Measurements from ENCODE around the gene LSM4.
A peak's percentile ranks its signal among the peaks of the same experiment; 100 is the strongest.

Gene LSM4

DNA sequence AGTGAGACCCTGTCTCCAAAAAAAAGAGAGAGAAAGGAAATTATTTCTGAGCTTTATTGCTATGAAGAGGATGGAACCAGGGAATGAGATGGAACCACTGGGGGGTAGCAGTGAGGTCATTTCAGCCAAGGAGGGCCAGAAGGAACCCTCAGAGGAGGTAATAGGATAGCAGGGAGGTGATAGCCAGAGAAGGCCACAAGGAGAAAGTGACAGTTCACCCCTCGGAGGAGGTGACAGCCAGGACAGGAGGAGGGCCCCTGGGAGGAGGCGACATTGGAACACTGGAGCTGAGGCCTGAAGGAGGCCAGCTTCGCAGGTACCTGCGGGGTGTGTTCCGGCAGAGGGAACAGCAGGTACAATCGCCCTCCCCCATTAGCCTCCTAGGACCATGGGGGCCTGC is 16.8 kb upstream of the LSM4 start:
- H3K9me3 ChIP-seq, result no peaks in the 10 kb centered on the region
- no peak for DNase-seq
- peak overlapping the region; percentile 69 to 80 for H3K4me3 ChIP-seq
- H3K36me3 ChIP-seq, result peaks cover 0 to 10% (median 0%) of the 10 kb centered on the region in 3 donors
- TF ChIP-seq, protein P1, sequence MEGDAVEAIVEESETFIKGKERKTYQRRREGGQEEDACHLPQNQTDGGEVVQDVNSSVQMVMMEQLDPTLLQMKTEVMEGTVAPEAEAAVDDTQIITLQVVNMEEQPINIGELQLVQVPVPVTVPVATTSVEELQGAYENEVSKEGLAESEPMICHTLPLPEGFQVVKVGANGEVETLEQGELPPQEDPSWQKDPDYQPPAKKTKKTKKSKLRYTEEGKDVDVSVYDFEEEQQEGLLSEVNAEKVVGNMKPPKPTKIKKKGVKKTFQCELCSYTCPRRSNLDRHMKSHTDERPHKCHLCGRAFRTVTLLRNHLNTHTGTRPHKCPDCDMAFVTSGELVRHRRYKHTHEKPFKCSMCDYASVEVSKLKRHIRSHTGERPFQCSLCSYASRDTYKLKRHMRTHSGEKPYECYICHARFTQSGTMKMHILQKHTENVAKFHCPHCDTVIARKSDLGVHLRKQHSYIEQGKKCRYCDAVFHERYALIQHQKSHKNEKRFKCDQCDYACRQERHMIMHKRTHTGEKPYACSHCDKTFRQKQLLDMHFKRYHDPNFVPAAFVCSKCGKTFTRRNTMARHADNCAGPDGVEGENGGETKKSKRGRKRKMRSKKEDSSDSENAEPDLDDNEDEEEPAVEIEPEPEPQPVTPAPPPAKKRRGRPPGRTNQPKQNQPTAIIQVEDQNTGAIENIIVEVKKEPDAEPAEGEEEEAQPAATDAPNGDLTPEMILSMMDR (IDR thresholded peaks at IDR 0.05), result no peak
- H3K27me3 ChIP-seq, result peaks cover 0 to 8% of the 10 kb centered on the region in 2 donors
- intact Hi-C loops (cut with DNase I; ENCODE audit: low total_unique reads), result no loop called here
- H3K27ac ChIP-seq, result no peak overlapping the region
- H3K4me1 ChIP-seq, result peaks cover 0 to 20% (median 13%) of the 10 kb centered on the region in 4 donors

GRCh38 chr19:18338541-18338940 is 15.7 kb upstream of the LSM4 start:
- intact Hi-C loops (cut with DNase I; ENCODE audit: low total_unique reads), result no loop called here
- Histone ChIP-seq H3K9me3 (no peaks in the 10 kb centered on the region), H3K36me3 (peaks cover 0 to 4% (median 0%) of the 10 kb centered on the region in 3 donors), H3K27me3 (peaks cover 0 to 8% of the 10 kb centered on the region in 2 donors), H3K4me1 (peaks cover 0 to 20% (median 13%) of the 10 kb centered on the region in 4 donors), H3K4me3 (no peak overlapping the region), H3K27ac (no peak overlapping the region)
- DNase-seq, result no peak
- TF ChIP-seq, protein P1 (IDR thresholded peaks at IDR 0.05), result no peak

GRCh38 chr19:18336121-18336520 is 13.2 kb upstream of the LSM4 start:
- no peaks in the 10 kb centered on the region for H3K36me3 ChIP-seq
- TF ChIP-seq, protein P1 (IDR thresholded peaks at IDR 0.05), result no peak
- DNase-seq, result no peak
- peaks cover 0 to 11% (median 9%) of the 10 kb centered on the region in 4 donors for H3K4me1 ChIP-seq
- H3K9me3 ChIP-seq, result no peaks in the 10 kb centered on the region
- intact Hi-C loops (cut with DNase I; ENCODE audit: low total_unique reads), result no loop called here
- peaks cover 0 to 8% of the 10 kb centered on the region in 2 donors for H3K27me3 ChIP-seq
- H3K27ac ChIP-seq, result no peak overlapping the region
- no peak overlapping the region for H3K4me3 ChIP-seq

DNA sequence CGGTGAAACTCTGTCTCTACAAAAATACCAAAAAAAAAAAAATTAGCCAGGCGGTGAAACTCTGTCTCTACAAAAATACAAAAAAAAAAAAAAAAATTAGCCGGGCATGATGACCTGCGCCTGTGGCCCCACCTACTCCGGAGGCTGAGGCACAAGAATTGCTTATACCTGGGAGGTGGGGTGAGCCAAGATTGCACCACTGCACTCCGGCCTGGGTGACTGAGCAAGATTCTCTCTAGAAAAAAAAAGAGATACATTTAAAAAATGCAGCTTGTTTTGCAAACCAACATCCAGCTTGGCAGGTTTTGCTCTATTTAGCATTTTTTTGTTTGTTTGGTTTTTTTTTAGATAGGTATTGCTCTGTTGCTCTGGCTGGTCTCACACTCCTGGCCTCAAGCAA is 10.8 kb upstream of the LSM4 start:
- intact Hi-C loops (cut with DNase I; ENCODE audit: low total_unique reads), result no loop called here
- Histone ChIP-seq H3K36me3 (no peaks in the 10 kb centered on the region), H3K27ac (no peak overlapping the region), H3K9me3 (no peaks in the 10 kb centered on the region), H3K4me3 (no peak overlapping the region), H3K4me1 (peaks cover 0 to 8% (median 6%) of the 10 kb centered on the region in 4 donors), H3K27me3 (peaks cover 0 to 8% of the 10 kb centered on the region in 2 donors)
- DNase-seq, result no peak
- TF ChIP-seq, protein P1 (IDR thresholded peaks at IDR 0.05), result no peak

GRCh38 chr19:18332917-18333530 is 10.1 kb upstream of the LSM4 start:
- no peaks in the 10 kb centered on the region for H3K36me3 ChIP-seq
- H3K27ac ChIP-seq, result no peak overlapping the region
- H3K27me3 ChIP-seq, result peaks cover 0 to 8% of the 10 kb centered on the region in 2 donors
- H3K4me1 ChIP-seq, result peaks cover 0 to 10% (median 8%) of the 10 kb centered on the region in 4 donors
- no peaks in the 10 kb centered on the region for H3K9me3 ChIP-seq
- no peak overlapping the region for H3K4me3 ChIP-seq
- intact Hi-C loops (cut with DNase I; ENCODE audit: low total_unique reads), result no loop called here
- TF ChIP-seq, protein P1 (IDR thresholded peaks at IDR 0.05), result no peak
- no peak for DNase-seq
